GM21576 (cell line): Measurements from ENCODE around the gene IL22RA1.

Experiments used
- ATAC-seq: cut with Tn5 transposase; IDR thresholded peaks from one replicate; pipeline ENCODE4 v1.9.1; 2021; ENCODE audit warnings: mild to moderate bottlenecking, moderate library complexity; ENCODE audit not compliant: unreplicated experiment

IL22RA1 gene

GRCh38 chr1:24117722-24118409 lies 25.1 kb downstream of the IL22RA1 start:
- ATAC-seq, result no peak

DNA sequence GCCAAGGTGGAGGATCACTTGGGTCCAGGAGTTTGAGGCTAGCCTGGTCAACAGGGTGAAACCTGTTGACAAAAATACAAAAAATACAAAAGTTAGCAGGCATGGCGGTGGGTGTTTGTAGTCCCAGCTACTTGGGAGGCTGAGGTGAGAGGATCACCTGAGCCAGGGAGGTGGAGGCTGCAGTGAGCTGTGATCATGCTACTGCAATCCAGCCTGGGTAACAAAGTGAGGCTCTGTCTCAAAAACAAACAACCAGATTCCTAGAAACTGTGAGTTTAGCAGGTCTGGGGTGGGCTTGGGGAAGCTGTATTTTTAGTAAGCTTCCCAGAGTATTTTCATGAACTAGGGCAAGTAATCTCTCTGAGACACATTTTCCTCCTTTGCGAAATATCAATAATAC lies 25.8 kb downstream of the IL22RA1 start:
- no peak for ATAC-seq

- ATAC-seq, result no peak
Observed at GRCh38 chr1:24114753-24115152, 28.2 kb downstream of the IL22RA1 start.

- ATAC-seq, result no peak
Observed at GRCh38 chr1:24113641-24114033, 29.3 kb downstream of the IL22RA1 start.

GRCh38 chr1:24111996-24112779 lies 30.8 kb downstream of the IL22RA1 start, which contains the start of gene MYOM3:
Gene MYOM3 (minus strand): TSS chr1:24112135. CDS start chr1:24108636, 3,499 bp downstream.
- ATAC-seq, result no peak

- ATAC-seq, result no peak
Observed at GRCh38 chr1:24111262-24111995, 31.5 kb downstream of the IL22RA1 start.

- ATAC-seq, result no peak
Observed at GRCh38 chr1:24110642-24111261, 32.2 kb downstream of the IL22RA1 start.

- ATAC-seq, result no peak
Observed at GRCh38 chr1:24109686-24110475, 33.1 kb downstream of the IL22RA1 start.

DNA sequence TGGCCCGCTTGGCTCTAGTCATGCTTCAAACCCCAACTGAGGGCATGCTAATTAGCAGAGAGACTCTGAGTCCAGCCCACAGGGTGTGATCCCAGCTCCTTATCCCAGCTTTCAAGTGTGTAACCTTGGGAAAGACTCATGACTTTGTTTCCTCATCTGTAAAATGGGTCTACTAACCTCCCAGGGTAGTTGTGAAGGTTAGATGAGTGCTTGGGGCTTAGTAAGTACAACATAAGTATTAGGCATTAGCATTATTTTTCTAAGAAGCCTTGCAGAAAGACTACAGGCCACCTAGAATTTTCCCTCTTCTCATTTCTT lies 33.8 kb downstream of the IL22RA1 start:
- ATAC-seq, result no peak

GRCh38 chr1:24108334-24109165 lies 34.4 kb downstream of the IL22RA1 start:
- ATAC-seq, result no peak

GRCh38 chr1:24107462-24108138 lies 35.3 kb downstream of the IL22RA1 start:
- ATAC-seq, result no peak

- no peak for ATAC-seq
Observed at GRCh38 chr1:24105368-24106160, 37.4 kb downstream of the IL22RA1 start.

DNA sequence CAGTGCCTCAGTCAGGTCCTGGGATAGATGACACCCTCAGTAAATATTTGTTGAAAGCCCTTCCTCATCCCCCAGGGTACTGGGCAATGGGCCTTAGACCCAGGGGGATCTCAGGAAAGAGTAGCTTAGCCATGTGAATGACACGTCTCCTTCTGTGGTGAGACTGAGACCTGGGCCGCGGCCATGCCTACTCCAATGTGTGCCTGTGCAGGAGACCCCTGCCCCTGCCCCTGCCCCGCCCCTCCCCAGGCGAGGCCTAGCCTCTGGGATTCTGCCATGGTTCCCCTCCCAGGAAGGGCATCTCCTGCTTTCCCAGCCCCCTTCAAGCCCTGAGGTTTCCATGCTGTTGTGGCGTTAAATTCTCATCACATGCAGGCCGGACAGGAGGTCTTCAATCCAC lies 38.1 kb downstream of the IL22RA1 start:
- no peak for ATAC-seq

DNA sequence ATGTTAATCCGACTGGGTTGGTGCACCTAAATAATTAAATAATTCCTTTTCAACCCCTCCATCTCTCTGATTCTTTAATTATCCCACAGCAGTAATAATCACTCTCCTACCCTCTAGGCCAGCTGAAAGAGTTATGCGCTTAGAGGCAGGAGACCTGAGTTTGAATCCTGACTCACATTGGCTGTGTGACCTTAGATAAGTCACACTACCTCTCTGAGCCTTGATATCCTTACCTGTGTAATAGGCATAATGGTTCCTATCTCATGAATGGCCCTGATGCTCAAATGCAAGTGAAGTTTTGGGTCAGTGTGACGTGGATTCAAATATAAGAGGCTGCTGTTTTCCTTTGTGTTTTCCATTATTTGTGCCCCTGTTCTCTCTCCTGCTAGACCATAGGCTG lies 39.1 kb downstream of the IL22RA1 start:
- ATAC-seq, result no peak

DNA sequence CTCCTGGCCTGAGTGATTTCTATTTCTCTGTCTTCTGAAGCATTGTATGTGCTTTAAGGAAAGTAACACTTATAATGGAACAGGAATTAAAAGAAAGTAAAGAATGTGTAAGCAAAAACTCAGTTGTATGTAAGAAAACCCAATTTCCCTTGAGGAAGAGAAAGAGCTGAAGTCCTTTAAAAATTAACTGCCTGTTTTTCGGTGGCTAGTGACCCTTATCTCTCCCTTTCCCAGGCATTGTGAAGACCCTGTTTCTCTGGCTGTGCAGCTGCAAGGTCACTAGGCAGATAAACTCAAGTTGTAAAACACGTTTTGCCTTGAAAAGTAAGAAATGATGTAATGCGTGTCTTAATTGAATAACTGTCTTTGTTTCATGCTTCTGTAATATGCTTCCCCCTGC lies 39.5 kb downstream of the IL22RA1 start:
- ATAC-seq, result no peak

DNA sequence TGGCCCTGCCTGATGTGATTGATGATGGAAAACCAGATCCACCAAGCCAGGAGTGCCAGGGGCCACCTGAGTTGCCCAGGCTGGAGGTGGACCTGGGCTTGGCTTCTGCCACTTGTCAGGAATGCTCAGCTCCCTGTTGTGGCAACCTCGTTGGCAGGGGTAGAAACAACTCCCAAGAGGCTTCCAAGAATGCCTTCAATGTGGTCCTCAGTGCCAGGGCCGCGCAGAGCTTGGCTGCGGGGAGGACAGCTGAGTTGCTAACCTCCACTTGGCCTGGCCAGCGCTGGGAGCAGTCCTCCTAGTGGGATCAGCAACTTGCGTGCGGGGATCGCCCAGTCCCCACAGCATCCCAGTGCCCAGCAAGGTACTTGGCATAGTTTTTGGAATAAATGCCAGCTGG lies 40.0 kb downstream of the IL22RA1 start:
- no peak for ATAC-seq

DNA sequence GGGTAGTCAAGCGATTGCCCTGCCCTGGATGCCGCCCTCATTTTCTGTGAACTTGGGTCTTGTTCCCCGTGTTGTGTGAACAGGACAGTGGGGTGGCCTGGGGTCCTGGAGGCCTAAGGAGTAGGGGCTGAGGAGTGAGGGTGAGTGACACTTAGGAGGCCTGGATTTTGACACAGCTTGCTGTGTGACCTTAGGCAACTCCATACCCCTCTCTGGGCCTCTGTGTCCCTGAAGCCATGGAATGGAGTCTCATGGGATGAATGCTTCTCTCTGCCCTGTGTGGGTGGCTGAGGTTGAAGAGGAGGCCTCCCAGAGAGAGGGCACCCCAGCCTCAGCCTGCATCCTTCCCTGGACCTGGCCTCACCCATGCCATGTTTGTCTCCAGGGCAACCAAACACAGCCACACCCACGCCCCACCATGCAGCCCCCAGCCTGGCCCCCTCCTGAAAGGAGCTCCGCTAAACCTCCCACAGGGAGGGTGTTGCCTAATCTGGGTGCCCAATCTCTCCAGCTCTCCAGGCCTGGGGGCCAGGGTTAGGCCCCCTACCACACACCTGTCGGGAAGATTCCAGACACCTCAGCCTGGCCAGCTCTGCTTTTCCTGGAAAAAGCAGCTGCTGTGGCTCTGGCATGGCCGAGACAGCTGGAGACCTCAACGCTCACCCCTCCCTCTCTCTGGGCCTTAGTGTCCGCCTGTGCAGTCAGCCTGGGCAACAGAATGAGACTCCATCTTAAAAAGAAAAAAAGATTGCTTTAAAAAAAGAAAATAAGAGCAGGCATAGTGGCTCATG lies 40.9 kb downstream of the IL22RA1 start:
- ATAC-seq, result no peak
